OCI-LY7 (cell line): ENCODE results near the gene CDK14. TPM values are rescaled to one million over a fixed set of nuclear protein-coding genes. Genes with fewer than 3 reads are reported as not detected.

Experiments
- BruUV-seq: library from RNA; stranded (reverse); fragments of 400-500 nt; replicated peaks from 2 replicates; lab custom pipeline; 2021; lab: Mats Ljungman, UMichigan
- CTCF ChIA-PET: fragments of 300-600 bp; sonication (Branson Sonifier 250); formaldehyde crosslinking; loops from one replicate; lab custom pipeline; 2022; ENCODE audit warnings: antibody characterized with exemption; ENCODE audit not compliant: unreplicated experiment; lab: Charles Lee
- POLR2A ChIA-PET: fragments of 300-600 bp; sonication (Branson Sonifier 250); formaldehyde crosslinking; loops from one replicate; lab custom pipeline; 2022; ENCODE audit warnings: antibody characterized with exemption; lab: Charles Lee
- DNase-seq: peaks from one replicate; pipeline ENCODE4 v3.0.0-alpha.2; 2015; ENCODE audit warnings: low spot score
- H2AFZ ChIP-seq: fragments of 200-600 bp; sonication (generic), shearing (Covaris generic); 2 replicates; pipeline ENCODE4 v1.6.1; 2014; ENCODE audit warnings: mild to moderate bottlenecking, antibody characterized with exemption, low read length, moderate library complexity
- H3K27ac ChIP-seq: fragments of 200-600 bp; sonication (generic); 2 replicates; pipeline ENCODE4 v1.5.1; 2014; ENCODE audit warnings: mixed run types, low read depth, mild to moderate bottlenecking, moderate library complexity, low read length, inconsistent platforms; ENCODE audit not compliant: poor library complexity, severe bottlenecking
- H3K36me3 ChIP-seq: fragments of 200-600 bp; sonication (generic); 2 replicates; pipeline ENCODE4 v1.6.1; 2014; ENCODE audit warnings: mild to moderate bottlenecking, antibody characterized with exemption, low read length, moderate library complexity, mixed read lengths; ENCODE audit not compliant: insufficient read depth
- H3K4me1 ChIP-seq: fragments of 200-600 bp; sonication (generic); 2 replicates; pipeline ENCODE4 v1.5.1; 2014; ENCODE audit warnings: mild to moderate bottlenecking, low read length; ENCODE audit not compliant: insufficient read depth, poor library complexity, severe bottlenecking
- H3K4me2 ChIP-seq: fragments of 200-600 bp; sonication (generic); 2 replicates; pipeline ENCODE4 v1.6.1; 2014; ENCODE audit warnings: mild to moderate bottlenecking, low read length
- H3K4me3 ChIP-seq: fragments of 200-600 bp; sonication (generic); 2 replicates; pipeline ENCODE4 v1.5.1; 2014; ENCODE audit warnings: mild to moderate bottlenecking, low read depth, low read length; ENCODE audit not compliant: poor library complexity, severe bottlenecking
- H3K79me2 ChIP-seq: fragments of 200-600 bp; sonication (generic); 2 replicates; pipeline ENCODE4 v1.6.1; 2016; ENCODE audit warnings: low read depth, mild to moderate bottlenecking, low read length, moderate library complexity, mixed read lengths; ENCODE audit not compliant: insufficient read depth
- H3K9me2 ChIP-seq: fragments of 200-600 bp; sonication (generic); 2 replicates; pipeline ENCODE4 v1.6.1; 2016; ENCODE audit warnings: mild to moderate bottlenecking, low read length, mixed read lengths; ENCODE audit not compliant: insufficient read depth
- H3K9me3 ChIP-seq: fragments of 200-600 bp; sonication (generic); 2 replicates; pipeline ENCODE4 v1.6.1; 2014; ENCODE audit warnings: mild to moderate bottlenecking, mixed run types, low read length, mixed read lengths
- H4K20me1 ChIP-seq: fragments of 200-600 bp; sonication (generic); 2 replicates; pipeline ENCODE4 v1.6.1; 2014; ENCODE audit warnings: mild to moderate bottlenecking, antibody characterized with exemption, low read length, moderate library complexity, mixed read lengths; ENCODE audit not compliant: insufficient read depth
- EZH2phosphoT487 ChIP-seq: fragments of 200-600 bp; sonication (generic); IDR thresholded peaks from 2 replicates; pipeline ENCODE4 v1.6.1; 2018; ENCODE audit warnings: low read depth, borderline replicate concordance, mild to moderate bottlenecking, mixed run types, antibody characterized with exemption, low read length, moderate library complexity, mixed read lengths
- intact Hi-C: fragments of 100-400 bp; cut with micrococcal nuclease; formaldehyde crosslinking; loops from one replicate; pipeline ENCODE4 v1.10.0; 2022; ENCODE audit not compliant: unreplicated experiment
- total RNA-seq, 2 experiments: library from RNA; depleted of rRNA in 1 of 2; stranded (reverse); fragments of >200 nt in 1 of 2; shearing (Covaris generic) in 1 of 2; gene quantifications; 2 replicates each; pipeline ENCODE4 v1.2.3, GENCODE V29; 2014 to 2022
- TF ChIP-seq, protein P1 (sequence below): fragments of 200-600 bp; sonication (generic); conservative IDR thresholded peaks from 2 replicates; pipeline ENCODE4 v1.5.1; 2014; ENCODE audit warnings: mild to moderate bottlenecking, antibody characterized with exemption, low read length, moderate library complexity, mixed read lengths

The CDK14 gene
- total RNA-seq, 2 experiments from 2014 or later, result 90.7 to 111 TPM

DNA sequence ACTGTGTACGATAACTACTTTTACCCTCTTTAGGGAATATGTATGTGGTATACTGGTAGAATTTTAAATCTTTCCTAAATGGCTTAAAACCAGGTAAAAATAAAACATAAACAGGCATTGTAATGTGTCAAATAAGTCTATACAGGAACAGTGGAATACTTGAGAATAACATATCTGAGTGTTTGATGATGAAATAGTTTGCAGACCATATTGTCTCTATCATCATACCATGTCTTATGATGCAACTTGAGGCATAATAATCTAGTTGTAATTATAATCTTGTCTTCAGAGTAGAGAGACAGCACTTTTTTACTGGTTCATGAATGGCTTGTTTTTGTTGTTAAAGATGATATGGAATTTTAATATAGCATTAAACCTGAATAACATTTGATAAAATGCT lies 293.5 kb downstream of the CDK14 start:
- no peak overlapping the region for H3K4me2 ChIP-seq
- no peaks in the 10 kb centered on the region; the same call in 1 of the 2 replicates for H3K36me3 ChIP-seq
- intact Hi-C loops, result no loop called here
- no peak overlapping the region for H3K4me3 ChIP-seq
- H2AFZ ChIP-seq, result no peak overlapping the region
- no peaks in the 10 kb centered on the region for H3K9me3 ChIP-seq
- H3K27ac ChIP-seq, result no peak overlapping the region
- no TSS peak for BruUV-seq
- no peaks in the 10 kb centered on the region for H3K9me2 ChIP-seq
- no peaks in the 10 kb centered on the region for H3K79me2 ChIP-seq
- H4K20me1 ChIP-seq, result no peaks in the 10 kb centered on the region
- peaks cover 5% of the 10 kb centered on the region for H3K4me1 ChIP-seq
- ChIA-PET POLR2A (no interaction called here), CTCF (no interaction called here)
- no peak for TF ChIP-seq EZH2phosphoT487
- TF ChIP-seq, protein P1, sequence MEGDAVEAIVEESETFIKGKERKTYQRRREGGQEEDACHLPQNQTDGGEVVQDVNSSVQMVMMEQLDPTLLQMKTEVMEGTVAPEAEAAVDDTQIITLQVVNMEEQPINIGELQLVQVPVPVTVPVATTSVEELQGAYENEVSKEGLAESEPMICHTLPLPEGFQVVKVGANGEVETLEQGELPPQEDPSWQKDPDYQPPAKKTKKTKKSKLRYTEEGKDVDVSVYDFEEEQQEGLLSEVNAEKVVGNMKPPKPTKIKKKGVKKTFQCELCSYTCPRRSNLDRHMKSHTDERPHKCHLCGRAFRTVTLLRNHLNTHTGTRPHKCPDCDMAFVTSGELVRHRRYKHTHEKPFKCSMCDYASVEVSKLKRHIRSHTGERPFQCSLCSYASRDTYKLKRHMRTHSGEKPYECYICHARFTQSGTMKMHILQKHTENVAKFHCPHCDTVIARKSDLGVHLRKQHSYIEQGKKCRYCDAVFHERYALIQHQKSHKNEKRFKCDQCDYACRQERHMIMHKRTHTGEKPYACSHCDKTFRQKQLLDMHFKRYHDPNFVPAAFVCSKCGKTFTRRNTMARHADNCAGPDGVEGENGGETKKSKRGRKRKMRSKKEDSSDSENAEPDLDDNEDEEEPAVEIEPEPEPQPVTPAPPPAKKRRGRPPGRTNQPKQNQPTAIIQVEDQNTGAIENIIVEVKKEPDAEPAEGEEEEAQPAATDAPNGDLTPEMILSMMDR, result no peak
- DNase-seq, result no peak

GRCh38 chr7:90891529-90891928 lies 295.4 kb downstream of the CDK14 start:
- H4K20me1 ChIP-seq, result no peaks in the 10 kb centered on the region
- H3K27ac ChIP-seq, result no peak overlapping the region
- no peaks in the 10 kb centered on the region for H3K79me2 ChIP-seq
- TF ChIP-seq, protein P1, result no peak
- TF ChIP-seq EZH2phosphoT487, result no peak
- H3K36me3 ChIP-seq, result no peaks in the 10 kb centered on the region; the same call in 1 of the 2 replicates
- H2AFZ ChIP-seq, result no peak overlapping the region
- H3K9me3 ChIP-seq, result no peaks in the 10 kb centered on the region
- H3K9me2 ChIP-seq, result no peaks in the 10 kb centered on the region
- ChIA-PET CTCF (no interaction called here), POLR2A (interaction anchor here (1.1 to 1.2 kb wide), 2 partner anchors 9 to 46 kb away, joined by 3 read pairs; no protein-coding TSS in a partner anchor)
- no TSS peak for BruUV-seq
- H3K4me2 ChIP-seq, result no peak overlapping the region
- H3K4me3 ChIP-seq, result no peak overlapping the region
- no peak for DNase-seq
- intact Hi-C loops, result no loop called here
- peaks cover 7% of the 10 kb centered on the region for H3K4me1 ChIP-seq

GRCh38 chr7:90892213-90892612 lies 296.1 kb downstream of the CDK14 start:
- Histone ChIP-seq H3K9me2 (no peaks in the 10 kb centered on the region), H3K4me3 (no peak overlapping the region), H3K4me2 (no peak overlapping the region), H4K20me1 (no peaks in the 10 kb centered on the region), H3K79me2 (no peaks in the 10 kb centered on the region), H3K9me3 (no peaks in the 10 kb centered on the region), H3K36me3 (no peaks in the 10 kb centered on the region; the same call in 1 of the 2 replicates), H3K4me1 (peaks cover 7% of the 10 kb centered on the region), H2AFZ (no peak overlapping the region), H3K27ac (no peak overlapping the region)
- intact Hi-C loops, result no loop called here
- no peak for DNase-seq
- no TSS peak for BruUV-seq
- ChIA-PET CTCF (no interaction called here), POLR2A (interaction anchor here (1.1 to 1.2 kb wide), 2 partner anchors 9 to 46 kb away, joined by 3 read pairs; no protein-coding TSS in a partner anchor)
- TF ChIP-seq EZH2phosphoT487, result no peak
- TF ChIP-seq, protein P1, result no peak
